Upper lobe of left lung (tissue), 6 donors: Measurements from ENCODE around the gene XAB2. TPM values are rescaled to one million over a fixed set of nuclear protein-coding genes. Genes with fewer than 3 reads are reported as not detected.

Experiments
- ATAC-seq, 2 donors: fragments of 200-7000 bp; cut with Tn5 transposase; one replicate each; pipeline ENCODE4 v1.9.1; 2022; ENCODE audit warnings: mild to moderate bottlenecking in 2 of 2, moderate library complexity in 2 of 2; ENCODE audit not compliant: low FRiP score in 2 of 2
- DNase-seq, 2 donors: peaks; one replicate each; pipeline ENCODE4 v3.0.0-alpha.2; 2019 to 2020
- H3K27ac ChIP-seq, 4 donors: fragments of 200-600 bp; sonication (generic); one replicate each; pipeline ENCODE4 v1.5.1; 2016 to 2019
- H3K27me3 ChIP-seq, 4 donors: fragments of 200-600 bp; sonication (generic); one replicate each; pipeline ENCODE4 v1.5.1; 2017 to 2019
- H3K36me3 ChIP-seq, 4 donors: fragments of 200-600 bp; sonication (generic); one replicate each; pipeline ENCODE4 v1.5.1; 2016 to 2019
- H3K4me1 ChIP-seq, 4 donors: fragments of 200-600 bp; sonication (generic); one replicate each; pipeline ENCODE4 v1.5.1; 2018 to 2019
- H3K4me3 ChIP-seq, 4 donors: fragments of 200-600 bp; sonication (generic); one replicate each; pipeline ENCODE4 v1.5.1; 2017 to 2019; ENCODE audit warnings: mild to moderate bottlenecking in 2 of 4, moderate library complexity in 1 of 4
- H3K9me3 ChIP-seq, 4 donors: fragments of 200-600 bp; sonication (generic); one replicate each; pipeline ENCODE4 v1.5.1; 2018 to 2019
- CTCF ChIP-seq, 6 experiments: fragments of 450-650 bp in 4 of 6; fragments of 200-600 bp in 2 of 6; sonication (generic) in 2 of 6; IDR thresholded peaks; one replicate each; pipeline ENCODE4 v1.5.1; 2016 to 2019; ENCODE audit warnings: antibody characterized with exemption in 6 of 6
- EP300 ChIP-seq, 4 donors: sonication (generic); formaldehyde crosslinking; IDR thresholded peaks; one replicate each; pipeline ENCODE4 v1.5.1; 2017; ENCODE audit warnings: antibody characterized with exemption in 4 of 4, control low read depth in 2 of 4
- POLR2A ChIP-seq, 4 donors: fragments of 450-650 bp; IDR thresholded peaks; one replicate each; pipeline ENCODE4 v1.5.1; 2016 to 2017; ENCODE audit warnings: antibody characterized with exemption in 4 of 4, mild to moderate bottlenecking in 2 of 4
- POLR2AphosphoS5 ChIP-seq, 2 donors: sonication (generic); formaldehyde crosslinking; IDR thresholded peaks; one replicate each; pipeline ENCODE4 v1.5.1; 2017; ENCODE audit warnings: antibody characterized with exemption in 2 of 2
- WGBS, 2 donors: methylation state at CpG; one replicate each; pipeline ENCODE4 v1.1.5; 2017 to 2018; 5-methylcytosine and 5-hydroxymethylcytosine counted together
- total RNA-seq, 6 donors: library from RNA; depleted of rRNA in 4 of 6; stranded (reverse); fragments of >200 nt in 4 of 6; gene quantifications; one replicate each; pipeline versions ENCODE4 v1.1.0 to v1.2.1, GENCODE V29; 2016 to 2021
- donor health status: DM: no; HTN: no; CAD: no; lungs with moderate emphysema.
- donor health status: DM: no; HTN: yes; CAD: no; lungs with severe emphysema.

The XAB2 gene
- total RNA-seq, 6 donors from 2014 or later: 35.7 to 81.7 (median 51.4) TPM

- 69 to 77% methylated on average over 14 of the region's 14 CpGs for WGBS, 2 donors
- Histone ChIP-seq H3K27me3 (no peaks in the 10 kb centered on the region), H3K9me3 (no peaks in the 10 kb centered on the region), H3K4me1 (peaks cover 0 to 15% (median 0%) of the 10 kb centered on the region in 4 donors), H3K36me3 (peaks cover 0 to 9% (median 4%) of the 10 kb centered on the region in 4 donors), H3K4me3 (no peak overlapping the region), H3K27ac (no peak overlapping the region)
- TF ChIP-seq EP300 (IDR thresholded peaks at IDR 0.05) (no peak), CTCF (IDR thresholded peaks at IDR 0.05) (no peak), POLR2A (IDR thresholded peaks at IDR 0.05) (no peak), POLR2AphosphoS5 (IDR thresholded peaks at IDR 0.05) (no peak)
- DNase-seq (no peak), ATAC-seq (peak in 1 of 2 donors; percentile 4)
These were observed 23.7 kb downstream of the XAB2 start for GRCh38 chr19:7605490-7606222.

GRCh38 chr19:7603919-7604318, 25.4 kb downstream of the XAB2 start:
- no peak for DNase-seq
- Histone ChIP-seq H3K27me3 (no peaks in the 10 kb centered on the region), H3K4me1 (peaks cover 0 to 15% (median 0%) of the 10 kb centered on the region in 4 donors), H3K27ac (peak overlapping the region in 2 of 4 donors; percentile 38 to 48), H3K9me3 (no peaks in the 10 kb centered on the region), H3K4me3 (no peak overlapping the region), H3K36me3 (peaks cover 0 to 4% (median 0%) of the 10 kb centered on the region in 4 donors)
- WGBS, 2 donors: 68 to 69% methylated on average over 8 to 9 of the region's 9 CpGs
- ATAC-seq: no peak
- TF ChIP-seq POLR2A (IDR thresholded peaks at IDR 0.05) (no peak), CTCF (IDR thresholded peaks at IDR 0.05) (no peak), POLR2AphosphoS5 (IDR thresholded peaks at IDR 0.05) (no peak), EP300 (IDR thresholded peaks at IDR 0.05) (no peak)

- Histone ChIP-seq H3K4me1 (peaks cover 0 to 15% (median 0%) of the 10 kb centered on the region in 4 donors), H3K36me3 (peaks cover 0 to 2% (median 0%) of the 10 kb centered on the region in 4 donors), H3K27me3 (no peaks in the 10 kb centered on the region), H3K4me3 (no peak overlapping the region), H3K27ac (peak overlapping the region in 3 of 4 donors; percentile 38 to 51 (median 48)), H3K9me3 (no peaks in the 10 kb centered on the region)
- ATAC-seq (peak in 1 of 2 donors; percentile 2), DNase-seq (peak in 1 of 2 donors; percentile 57)
- no peak for TF ChIP-seq POLR2A (IDR thresholded peaks at IDR 0.05)
- no peak for TF ChIP-seq CTCF (IDR thresholded peaks at IDR 0.05)
- TF ChIP-seq POLR2AphosphoS5 (IDR thresholded peaks at IDR 0.05): no peak
- TF ChIP-seq EP300 (IDR thresholded peaks at IDR 0.05): no peak
- 62 to 66% methylated on average over 11 of the region's 11 CpGs for WGBS, 2 donors
These were observed 26.3 kb downstream of the XAB2 start for GRCh38 chr19:7602935-7603497.

GRCh38 chr19:7602240-7602934, 27.0 kb downstream of the XAB2 start:
- no peaks in the 10 kb centered on the region for H3K36me3 ChIP-seq
- peak overlapping the region in 3 of 4 donors; percentile 38 to 51 (median 48) for H3K27ac ChIP-seq
- no peaks in the 10 kb centered on the region for H3K27me3 ChIP-seq
- DNase-seq (peak in 1 of 2 donors; percentile 75), ATAC-seq (peak in 1 of 2 donors; percentile 15)
- WGBS, 2 donors: 29 to 41% methylated on average over 15 of the region's 15 CpGs
- no peak for TF ChIP-seq POLR2A (IDR thresholded peaks at IDR 0.05)
- TF ChIP-seq EP300 (IDR thresholded peaks at IDR 0.05): no peak
- TF ChIP-seq POLR2AphosphoS5 (IDR thresholded peaks at IDR 0.05): no peak
- no peak for TF ChIP-seq CTCF (IDR thresholded peaks at IDR 0.05)
- H3K9me3 ChIP-seq: no peaks in the 10 kb centered on the region
- no peak overlapping the region for H3K4me3 ChIP-seq
- peaks cover 0 to 15% (median 0%) of the 10 kb centered on the region in 4 donors for H3K4me1 ChIP-seq
